GM12878 (cell line): ENCODE results near the gene AHNAK2. TPM values are rescaled to one million over a fixed set of nuclear protein-coding genes. Genes with fewer than 3 reads are reported as not detected.

ENCODE experiments used
- ATAC-seq: fragments of 200-7000 bp; cut with Tn5 transposase; 3 replicates; pipeline ENCODE4 v1.9.1; 2020; ENCODE audit warnings: mild to moderate bottlenecking, moderate library complexity
- BruUV-seq: library from RNA; stranded (reverse); fragments of 400-500 nt; replicated peaks from 2 replicates; lab custom pipeline; 2021; lab: Mats Ljungman, UMichigan
- CTCF ChIA-PET: fragments of 300-600 bp; sonication (Branson Sonifier 250); formaldehyde crosslinking; extraction: SDS; loops from one replicate; lab custom pipeline; 2021; ENCODE audit warnings: inconsistent platforms; lab: Yijun Ruan, JAX
- POLR2A ChIA-PET: fragments of 350-600 bp; formaldehyde crosslinking; extraction: SDS; loops from one replicate; lab custom pipeline; 2021; ENCODE audit warnings: inconsistent platforms; lab: Charles Lee
- RAD21 ChIA-PET: fragments of 300-600 bp; sonication (Branson Sonifier 250); formaldehyde crosslinking; loops from one replicate; lab custom pipeline; 2023; ENCODE audit warnings: antibody characterized with exemption; ENCODE audit not compliant: unreplicated experiment; lab: Charles Lee
- SMC1A ChIA-PET: fragments of 300-600 bp; sonication (Branson Sonifier 250); formaldehyde crosslinking; loops from one replicate; lab custom pipeline; 2023; ENCODE audit not compliant: unreplicated experiment, uncharacterized antibody; lab: Charles Lee
- DNase-seq: peaks from one replicate; pipeline ENCODE4 v3.0.0-alpha.2; 2011; ENCODE audit warnings: low read depth, low spot score
- FAIRE-seq: peaks from 3 replicates; lab custom pipeline; 2011; peaks lifted over from hg19 to GRCh38; lab: Jason Lieb, UNC
- H2AFZ ChIP-seq: 2 replicates; pipeline ENCODE4 v1.6.0; 2011; ENCODE audit warnings: low read depth, low read length, control low read depth; ENCODE audit not compliant: control insufficient read depth
- H3K27ac ChIP-seq: 2 replicates; pipeline ENCODE4 v1.5.1; 2011; ENCODE audit warnings: control low read depth; ENCODE audit not compliant: control insufficient read depth, insufficient read depth
- H3K27me3 ChIP-seq, 2 experiments: replicated peaks in 1 of 2; 2 replicates each; pipeline versions ENCODE4 v1.6.0 to v1.6.1; 2011; ENCODE audit warnings: low read length in 1 of 2; ENCODE audit not compliant: control insufficient read depth in 2 of 2, insufficient read depth in 2 of 2
- H3K36me3 ChIP-seq, 2 experiments: 2 replicates each; pipeline ENCODE4 v1.5.1; 2011; ENCODE audit warnings: low read length in 1 of 2; ENCODE audit not compliant: control insufficient read depth in 2 of 2, insufficient read depth in 2 of 2
- H3K4me1 ChIP-seq: 2 replicates; pipeline ENCODE4 v1.6.1; 2011; ENCODE audit warnings: mild to moderate bottlenecking, low read length, moderate library complexity, mixed read lengths; ENCODE audit not compliant: control insufficient read depth, insufficient read depth
- H3K4me2 ChIP-seq: 2 replicates; pipeline ENCODE4 v1.6.0; 2011; ENCODE audit warnings: control low read depth; ENCODE audit not compliant: control insufficient read depth, insufficient read depth
- H3K4me3 ChIP-seq: fragments of 200-600 bp; sonication (generic); 2 replicates; pipeline ENCODE4 v1.5.1; 2016
- H3K79me2 ChIP-seq: 2 replicates; pipeline ENCODE4 v1.6.0; 2011; ENCODE audit warnings: low read length; ENCODE audit not compliant: control insufficient read depth, insufficient read depth
- H3K9ac ChIP-seq: 2 replicates; pipeline ENCODE4 v1.8.0; 2011; ENCODE audit warnings: low read length, control low read depth, mixed read lengths; ENCODE audit not compliant: control insufficient read depth, insufficient read depth
- H3K9me3 ChIP-seq: replicated peaks from 3 replicates; pipeline ENCODE4 v1.5.1; 2011; ENCODE audit warnings: mild to moderate bottlenecking, low read length; ENCODE audit not compliant: control insufficient read depth, insufficient read depth
- H4K20me1 ChIP-seq: 2 replicates; pipeline ENCODE4 v1.6.0; 2011; ENCODE audit not compliant: control insufficient read depth, insufficient read depth
- BCLAF1 ChIP-seq: fragments of 450-650 bp; IDR thresholded peaks from 2 replicates; pipeline ENCODE4 v1.6.1; 2017; ENCODE audit warnings: antibody characterized with exemption, mild to moderate bottlenecking, moderate library complexity
- BRCA1 ChIP-seq: IDR thresholded peaks from 2 replicates; pipeline ENCODE4 v1.6.1; 2011; ENCODE audit warnings: low read depth, low read length, improper control_type of control experiment
- CBFB ChIP-seq: IDR thresholded peaks from 2 replicates; pipeline ENCODE4 v1.6.1; 2016; ENCODE audit warnings: antibody characterized with exemption, low read depth
- CBX3 ChIP-seq: fragments of 200-600 bp; sonication (generic); IDR thresholded peaks from 2 replicates; pipeline ENCODE4 v1.6.1; 2016; ENCODE audit warnings: low read depth, borderline replicate concordance
- CHD1 ChIP-seq: IDR thresholded peaks from 2 replicates; pipeline ENCODE4 v1.6.1; 2012; ENCODE audit warnings: low read depth, low read length, improper control_type of control experiment
- CHD4 ChIP-seq: fragments of 200-600 bp; sonication (generic); IDR thresholded peaks from 2 replicates; pipeline ENCODE4 v1.6.1; 2016; ENCODE audit warnings: mild to moderate bottlenecking
- CREB1 ChIP-seq: IDR thresholded peaks from 2 replicates; pipeline ENCODE4 v1.6.1; 2012; ENCODE audit warnings: low read depth, mild to moderate bottlenecking, inconsistent platforms
- CTCF ChIP-seq, 3 experiments: IDR thresholded peaks in 2 of 3; conservative IDR thresholded peaks in 1 of 3; 2 replicates each; pipeline ENCODE4 v1.5.1; 2011; ENCODE audit warnings: low read depth in 3 of 3, low read length in 3 of 3, mild to moderate bottlenecking in 3 of 3, control low read depth in 2 of 3, moderate library complexity in 2 of 3, inconsistent platforms in 1 of 3, mixed read lengths in 1 of 3; ENCODE audit not compliant: control insufficient read depth in 2 of 3, insufficient read depth in 1 of 3; ENCODE audit errors: extremely low read depth in 1 of 3
- HDAC2 ChIP-seq: fragments of 200-600 bp; sonication (generic); IDR thresholded peaks from 2 replicates; pipeline ENCODE4 v1.6.1; 2017
- IKZF1 ChIP-seq: fragments of 450-650 bp; conservative IDR thresholded peaks from 2 replicates; pipeline ENCODE4 v1.6.1; 2017; ENCODE audit warnings: antibody characterized with exemption, mild to moderate bottlenecking
- MEF2B ChIP-seq: fragments of 450-650 bp; IDR thresholded peaks from 2 replicates; pipeline ENCODE4 v1.6.1; 2018; ENCODE audit warnings: mild to moderate bottlenecking, moderate library complexity; ENCODE audit not compliant: partially characterized antibody, poor library complexity, severe bottlenecking
- MTA2 ChIP-seq: fragments of 450-650 bp; IDR thresholded peaks from 2 replicates; pipeline ENCODE4 v1.6.1; 2016; ENCODE audit warnings: low read depth, mild to moderate bottlenecking, moderate library complexity
- RFX5 ChIP-seq: IDR thresholded peaks from 2 replicates; pipeline ENCODE4 v1.6.1; 2011; ENCODE audit warnings: low read depth, low read length, improper control_type of control experiment
- SMAD1 ChIP-seq: fragments of 450-650 bp; IDR thresholded peaks from 2 replicates; pipeline ENCODE4 v1.6.1; 2018; ENCODE audit warnings: mild to moderate bottlenecking, low read depth; ENCODE audit not compliant: partially characterized antibody
- YBX1 ChIP-seq: fragments of 450-650 bp; IDR thresholded peaks from 2 replicates; pipeline ENCODE4 v1.6.1; 2016; ENCODE audit warnings: antibody characterized with exemption
- ZBED1 ChIP-seq: IDR thresholded peaks from 2 replicates; pipeline ENCODE4 v1.6.1; 2016; ENCODE audit warnings: borderline replicate concordance
- ZNF592 ChIP-seq: fragments of 450-650 bp; IDR thresholded peaks from 2 replicates; pipeline ENCODE4 v1.6.1; 2017; ENCODE audit warnings: mild to moderate bottlenecking, moderate library complexity
- ZNF622 ChIP-seq: fragments of 450-650 bp; IDR thresholded peaks from 2 replicates; pipeline ENCODE4 v1.6.1; 2017; ENCODE audit warnings: mild to moderate bottlenecking, inconsistent platforms
- WGBS: methylation state at CpG from one replicate; pipeline ENCODE4 v1.1.6; 2016; ENCODE audit warnings: low lambda C conversion rate; ENCODE audit not compliant: insufficient replicate concordance, insufficient coverage; ENCODE audit errors: missing lambda C conversion rate; 5-methylcytosine and 5-hydroxymethylcytosine counted together
- in situ Hi-C: fragments of 300-500 bp; cut with MboI; formaldehyde crosslinking; loops from 9 replicates; pipeline ENCODE4 v1.14.3; 2018; ENCODE audit warnings: mixed read lengths
- intact Hi-C: fragments of 100-400 bp; cut with micrococcal nuclease; formaldehyde crosslinking; loops from one replicate; pipeline ENCODE4 v1.14.2; 2022; ENCODE audit not compliant: unreplicated experiment
- polyA plus RNA-seq, 11 experiments: library from polyadenylated mRNA; depleted of rRNA in 4 of 11; unstranded in 6 of 11; stranded (reverse) in 5 of 11; fragments of >200 nt; fragmentation: Nextera tagmentation in 4 of 11; fragmentation: Illumina TruSeq in 1 of 11; extraction: Ambion mirVana in 4 of 11; extraction: Trizol in 1 of 11; gene quantifications; 1 replicate in 1 of 11; 2 replicates in 10 of 11; pipeline versions ENCODE4 v1.2.1 to v1.2.3, GENCODE V29; 2011 to 2016; ENCODE audit warnings: inconsistent platforms in 2 of 11, missing spikeins in 2 of 11, low read depth in 1 of 11
- total RNA-seq, 4 experiments: library from RNA; depleted of rRNA in 3 of 4; stranded (reverse); fragments of >200 nt in 3 of 4; fragmentation: Illumina TruSeq in 1 of 4; extraction: Trizol in 1 of 4; gene quantifications; 2 replicates each; pipeline versions ENCODE4 v1.2.1 to v1.2.3, GENCODE V29; 2013 to 2021

AHNAK2 gene
- total and polyA plus RNA-seq, 10 of the 15 experiments (the other 5 are each of a cell fraction or from before 2014, with no cell fraction given), result 0.03 to 0.10 TPM; not detected in 8

GRCh38 chr14:105023144-105023543, 45.0 kb upstream of the AHNAK2 start:
- Histone ChIP-seq H3K79me2 (peaks cover 44% of the 10 kb centered on the region), H3K9ac (no peak overlapping the region), H3K27me3 (no peaks in the 10 kb centered on the region), H3K4me1 (peaks cover 26% of the 10 kb centered on the region), H4K20me1 (no peaks in the 10 kb centered on the region), H3K9me3 (peaks cover 5% of the 10 kb centered on the region; the same call in 1 of the 3 replicates), H2AFZ (no peak overlapping the region), H3K27ac (no peak overlapping the region), H3K4me2 (no peak overlapping the region), H3K4me3 (0 out of 2 replicates have a peak overlapping the region, but pooled peaks have one; percentile 72), H3K36me3 (peaks cover 0 to 2% of the 10 kb centered on the region in 2 experiments; a peak in 2 of 4 replicates)
- FAIRE-seq (no peak), ATAC-seq (no peak), DNase-seq (no peak)
- intact Hi-C loops (loop anchor here (5.0 kb wide), 1 partner anchor 44 kb away; the partner anchor contains the start of gene GPR132), in situ Hi-C loops (no loop called here)
- ChIA-PET CTCF (no interaction called here), SMC1A (no interaction called here), RAD21 (no interaction called here), POLR2A (interaction anchor here (1.3 kb wide), 1 partner anchor 43 kb away, joined by 3 read pairs; no protein-coding TSS in a partner anchor)
- WGBS, result 95% methylated on average over 11 of the region's 11 CpGs
- BruUV-seq, result no TSS peak
- TF ChIP-seq MEF2B (no peak), CTCF (IDR thresholded peaks at IDR 0.05 in 2 of 3, conservative IDR thresholded peaks at IDR 0.05 in 1 of 3; ENCODE audit: control insufficient read depth in 2 of 3, extremely low read depth in 1 of 3, insufficient read depth in 1 of 3, low read depth in 3 of 3, low read length in 3 of 3) (no peak), IKZF1 (no peak), SMAD1 (no peak), CHD1 (no peak), CHD4 (no peak), ZBED1 (no peak), BRCA1 (no peak), CREB1 (no peak), HDAC2 (no peak), ZNF592 (no peak), MTA2 (no peak), CBFB (no peak), RFX5 (no peak), YBX1 (no peak), ZNF622 (no peak), BCLAF1 (no peak), CBX3 (no peak)
